GM10266 (cell line): ENCODE results near the gene CEP128.

Experiments used
- DNase-seq: peaks from one replicate; pipeline ENCODE4 v3.0.0; 2012; ENCODE audit errors: extremely low spot score
- TF ChIP-seq, protein P1 (sequence below): IDR thresholded peaks from 2 replicates; pipeline ENCODE4 v1.5.1; 2012; ENCODE audit warnings: mild to moderate bottlenecking, low read depth; ENCODE audit not compliant: control insufficient read depth, insufficient read depth; ENCODE audit errors: missing control alignments

Gene CEP128

GRCh38 chr14:80959496-80959895, 18.0 kb upstream of the CEP128 start:
- peak; percentile 41 for DNase-seq
- TF ChIP-seq, protein P1, sequence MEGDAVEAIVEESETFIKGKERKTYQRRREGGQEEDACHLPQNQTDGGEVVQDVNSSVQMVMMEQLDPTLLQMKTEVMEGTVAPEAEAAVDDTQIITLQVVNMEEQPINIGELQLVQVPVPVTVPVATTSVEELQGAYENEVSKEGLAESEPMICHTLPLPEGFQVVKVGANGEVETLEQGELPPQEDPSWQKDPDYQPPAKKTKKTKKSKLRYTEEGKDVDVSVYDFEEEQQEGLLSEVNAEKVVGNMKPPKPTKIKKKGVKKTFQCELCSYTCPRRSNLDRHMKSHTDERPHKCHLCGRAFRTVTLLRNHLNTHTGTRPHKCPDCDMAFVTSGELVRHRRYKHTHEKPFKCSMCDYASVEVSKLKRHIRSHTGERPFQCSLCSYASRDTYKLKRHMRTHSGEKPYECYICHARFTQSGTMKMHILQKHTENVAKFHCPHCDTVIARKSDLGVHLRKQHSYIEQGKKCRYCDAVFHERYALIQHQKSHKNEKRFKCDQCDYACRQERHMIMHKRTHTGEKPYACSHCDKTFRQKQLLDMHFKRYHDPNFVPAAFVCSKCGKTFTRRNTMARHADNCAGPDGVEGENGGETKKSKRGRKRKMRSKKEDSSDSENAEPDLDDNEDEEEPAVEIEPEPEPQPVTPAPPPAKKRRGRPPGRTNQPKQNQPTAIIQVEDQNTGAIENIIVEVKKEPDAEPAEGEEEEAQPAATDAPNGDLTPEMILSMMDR, result no peak

DNA sequence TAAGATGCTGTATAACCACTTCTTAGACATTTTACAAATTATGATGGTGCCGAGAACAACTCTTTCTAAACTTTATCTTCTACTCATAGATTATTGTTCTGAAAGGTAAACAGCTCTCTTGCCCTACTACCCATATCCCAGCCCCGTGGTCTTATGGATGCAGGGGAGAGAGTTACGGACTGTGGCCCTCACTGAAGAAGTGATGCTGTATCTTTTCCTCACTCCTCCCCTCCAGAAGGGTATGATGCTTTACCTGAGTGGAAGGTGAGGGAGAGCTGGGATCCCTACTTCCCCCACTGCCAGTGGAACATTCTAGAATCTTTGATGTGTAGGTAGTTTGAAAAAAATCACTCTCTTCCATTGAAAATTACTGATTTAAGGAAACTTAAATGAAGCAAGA, 17.4 kb upstream of the CEP128 start:
- no peak for DNase-seq

DNA sequence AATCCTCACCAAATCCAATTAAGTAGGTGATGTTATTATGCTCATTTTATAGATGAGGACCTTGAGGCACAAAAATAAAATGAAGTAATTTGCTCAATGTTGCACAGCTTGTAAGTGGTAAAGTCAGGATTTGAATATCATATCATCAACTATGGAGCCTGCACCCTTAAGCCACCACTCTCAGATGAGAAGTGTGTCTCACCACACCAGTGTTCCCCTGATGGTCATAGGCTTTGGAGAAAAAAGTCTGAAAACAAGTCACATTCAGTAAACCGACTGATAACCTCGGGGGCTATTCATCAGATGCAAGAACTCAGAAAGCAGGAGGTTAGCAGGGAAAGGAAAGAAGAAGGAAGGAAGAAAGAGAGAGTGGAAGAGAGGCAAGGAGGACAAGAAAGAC, 16.7 kb upstream of the CEP128 start:
- TF ChIP-seq, protein P1, result no peak
- no peak for DNase-seq

More for the DNA sequence above, 17.4 kb upstream of the CEP128 start:
- TF ChIP-seq, protein P1, result no peak

DNA sequence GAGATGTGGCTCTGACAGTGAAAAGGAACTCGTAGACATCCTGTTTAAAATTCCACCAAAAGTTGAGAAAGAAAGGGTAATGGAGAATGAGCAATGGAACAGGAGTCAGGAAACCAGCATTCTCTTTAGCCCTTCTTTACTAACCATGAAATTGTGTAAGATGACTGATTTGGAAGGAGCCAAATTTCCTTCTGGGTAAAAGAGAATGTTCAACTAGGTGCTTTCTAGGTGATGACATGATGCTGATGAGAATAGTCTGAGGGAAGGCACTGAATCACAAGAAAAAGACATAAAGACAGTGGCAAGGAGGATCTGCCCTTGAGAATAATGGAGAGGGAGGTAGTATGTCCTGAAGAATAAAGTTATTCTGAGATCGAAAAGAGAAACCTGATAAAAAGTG, 16.1 kb upstream of the CEP128 start:
- no peak for DNase-seq
- TF ChIP-seq, protein P1, result no peak

GRCh38 chr14:80956922-80957321, 15.4 kb upstream of the CEP128 start:
- DNase-seq, result no peak
- TF ChIP-seq, protein P1, result no peak

DNA sequence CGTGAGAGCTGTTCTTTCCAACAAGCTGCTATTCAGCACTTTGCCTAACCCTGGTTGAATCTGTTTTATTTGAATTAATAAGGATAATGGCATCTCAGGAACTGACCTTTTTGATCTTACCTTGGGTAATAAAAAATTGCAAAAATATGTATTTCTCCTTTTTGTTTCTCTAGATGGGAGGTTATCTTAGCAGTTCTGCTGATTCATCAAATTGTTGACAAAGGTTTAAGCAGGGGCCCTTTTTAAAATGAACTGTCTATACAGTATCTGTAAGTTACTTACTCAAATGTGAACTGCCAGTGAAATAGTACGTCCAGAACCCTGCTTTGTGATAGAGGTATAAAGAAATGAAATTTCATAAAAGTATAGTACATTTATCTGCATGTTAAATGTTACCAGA, 14.6 kb upstream of the CEP128 start:
- no peak for DNase-seq
- TF ChIP-seq, protein P1, result no peak

DNA sequence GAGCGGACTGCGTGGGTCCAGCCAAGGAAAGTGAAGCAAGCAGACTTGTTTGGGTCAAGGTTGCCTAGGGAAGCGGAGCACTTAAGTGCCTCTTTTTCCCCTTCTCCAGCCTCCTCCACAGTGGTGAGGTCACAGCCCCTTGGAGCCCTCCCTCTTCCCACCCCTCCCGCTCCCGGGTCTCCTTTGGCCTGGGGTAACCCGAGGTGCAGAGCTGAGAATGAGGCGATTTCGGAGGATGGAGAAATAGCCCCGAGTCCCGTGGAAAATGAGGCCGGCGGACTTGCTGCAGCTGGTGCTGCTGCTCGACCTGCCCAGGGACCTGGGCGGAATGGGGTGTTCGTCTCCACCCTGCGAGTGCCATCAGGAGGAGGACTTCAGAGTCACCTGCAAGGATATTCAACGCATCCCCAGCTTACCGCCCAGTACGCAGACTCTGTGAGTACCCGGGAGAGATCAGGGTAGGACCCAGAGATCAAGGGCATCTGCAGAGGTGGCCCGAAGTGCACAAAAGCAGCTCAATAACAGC, 13.9 kb upstream of the CEP128 start, which contains the start of gene TSHR:
Gene TSHR (plus strand): TSS at position 206 of the 526 bp plus-strand sequence. CDS start 60 bp downstream, at position 266.
- TF ChIP-seq, protein P1, result no peak
- DNase-seq, result no peak
